WTC11 (cell line): ENCODE data around the gene SRCIN1. TPM values are rescaled to one million over a fixed set of nuclear protein-coding genes. Genes with fewer than 3 reads are reported as not detected.
"Not testable (repeated sequence)": the region's sequence is repeated elsewhere in the genome, so short reads cannot be mapped to it uniquely, and the experiment has no call there.

Source experiments
- ATAC-seq: fragments of 200-7000 bp; cut with Tn5 transposase; 2 replicates; pipeline ENCODE4 v1.10.0; 2021; ENCODE audit warnings: mild to moderate bottlenecking, moderate library complexity
- CTCF ChIA-PET: fragments of 300-600 bp; sonication (Branson Sonifier 250); formaldehyde crosslinking; loops from one replicate; lab custom pipeline; 2021; ENCODE audit warnings: antibody characterized with exemption; lab: Charles Lee
- POLR2A ChIA-PET: fragments of 350-600 bp; sonication (Branson Sonifier 250); formaldehyde crosslinking; loops from one replicate; lab custom pipeline; 2021; ENCODE audit warnings: antibody characterized with exemption; lab: Charles Lee
- DNase-seq: peaks from one replicate; pipeline ENCODE4 v3.0.0; 2021; ENCODE audit warnings: low spot score
- H3K27ac Mint-ChIP-seq: 2 replicates; pipeline ENCODE4 v1.8.0; 2021; ENCODE audit warnings: mixed read lengths
- H3K27me3 Mint-ChIP-seq: 2 replicates; pipeline ENCODE4 v1.8.0; 2021; ENCODE audit warnings: low read depth, mild to moderate bottlenecking, moderate library complexity, mixed read lengths
- H3K36me3 Mint-ChIP-seq: 2 replicates; pipeline ENCODE4 v1.8.0; 2021; ENCODE audit warnings: mixed read lengths
- H3K4me1 Mint-ChIP-seq: 2 replicates; pipeline ENCODE4 v1.8.0; 2022; ENCODE audit warnings: mixed read lengths
- H3K4me3 Mint-ChIP-seq: 2 replicates; pipeline ENCODE4 v1.8.0; 2021; ENCODE audit warnings: mild to moderate bottlenecking, moderate library complexity, mixed read lengths
- H3K9me3 Mint-ChIP-seq: 2 replicates; pipeline ENCODE4 v1.8.0; 2021; ENCODE audit warnings: mixed read lengths
- GABPB1 ChIP-seq: sonication (generic); formaldehyde crosslinking; IDR thresholded peaks from 2 replicates; pipeline ENCODE4 v1.8.1; 2023; ENCODE audit warnings: mild to moderate bottlenecking, missing genetic modification reagents
- GRHL2 ChIP-seq: fragments of 250-450 bp; sonication (Bioruptor Pico); IDR thresholded peaks from 2 replicates; pipeline ENCODE4 v1.8.0; 2022; ENCODE audit warnings: mild to moderate bottlenecking, moderate library complexity; ENCODE audit not compliant: insufficient replicate concordance, severe bottlenecking
- GTF2I ChIP-seq: fragments of 250-450 bp; sonication (Bioruptor Pico); conservative IDR thresholded peaks from 2 replicates; pipeline ENCODE4 v1.4.0; 2021; ENCODE audit warnings: mild to moderate bottlenecking
- MYBL2 ChIP-seq: sonication (generic); formaldehyde crosslinking; IDR thresholded peaks from 2 replicates; pipeline ENCODE4 v1.8.1; 2023; ENCODE audit warnings: mild to moderate bottlenecking, moderate library complexity, missing genetic modification reagents
- NFYB ChIP-seq: sonication (generic); formaldehyde crosslinking; conservative IDR thresholded peaks from 2 replicates; pipeline ENCODE4 v1.8.0; 2022; ENCODE audit warnings: low read depth, missing genetic modification reagents
- NR3C1 ChIP-seq: sonication (generic); formaldehyde crosslinking; conservative IDR thresholded peaks from 2 replicates; pipeline ENCODE4 v1.8.1; 2023; ENCODE audit warnings: low read depth, mild to moderate bottlenecking, missing genetic modification reagents
- RELA ChIP-seq: sonication (generic); formaldehyde crosslinking; IDR thresholded peaks from 2 replicates; pipeline ENCODE4 v1.8.1; 2022; ENCODE audit warnings: missing genetic modification reagents, mild to moderate bottlenecking, borderline replicate concordance
- RORB ChIP-seq: fragments of 250-450 bp; sonication (Bioruptor Pico); IDR thresholded peaks from 2 replicates; pipeline ENCODE4 v1.9.0; 2021; ENCODE audit warnings: mild to moderate bottlenecking
- USF1 ChIP-seq: sonication (generic); formaldehyde crosslinking; IDR thresholded peaks from 2 replicates; pipeline ENCODE4 v1.8.0; 2022; ENCODE audit warnings: mild to moderate bottlenecking, missing genetic modification reagents
- ZBTB21 ChIP-seq: sonication (generic); formaldehyde crosslinking; IDR thresholded peaks from 2 replicates; pipeline ENCODE4 v1.8.1; 2023; ENCODE audit warnings: mild to moderate bottlenecking, missing genetic modification reagents, borderline replicate concordance
- ZNF121 ChIP-seq: sonication (generic); formaldehyde crosslinking; IDR thresholded peaks from 2 replicates; pipeline ENCODE4 v1.8.0; 2023; ENCODE audit warnings: missing genetic modification reagents
- ZNF219 ChIP-seq: sonication (generic); formaldehyde crosslinking; IDR thresholded peaks from 2 replicates; pipeline ENCODE4 v1.8.0; 2023; ENCODE audit warnings: missing genetic modification reagents, mild to moderate bottlenecking, borderline replicate concordance
- ZNF232 ChIP-seq: sonication (generic); formaldehyde crosslinking; IDR thresholded peaks from 2 replicates; pipeline ENCODE4 v1.8.0; 2022; ENCODE audit warnings: mild to moderate bottlenecking, missing genetic modification reagents
- ZNF423 ChIP-seq: fragments of 250-450 bp; sonication (Bioruptor Pico); IDR thresholded peaks from 2 replicates; pipeline ENCODE4 v2.1.2; 2022; ENCODE audit warnings: mild to moderate bottlenecking, moderate library complexity
- total RNA-seq: library from RNA; stranded (reverse); gene quantifications from 3 replicates; pipeline ENCODE4 v1.2.3, GENCODE V29; 2021
- TF ChIP-seq, protein P1 (sequence below): fragments of 250-450 bp; sonication (Bioruptor Pico); IDR thresholded peaks from 2 replicates; pipeline ENCODE4 v1.9.0; 2021; ENCODE audit warnings: moderate library complexity, mild to moderate bottlenecking, inconsistent platforms, borderline replicate concordance
- TF ChIP-seq, protein P2 (sequence below): sonication (generic); formaldehyde crosslinking; IDR thresholded peaks from 2 replicates; pipeline ENCODE4 v1.8.1; 2023; ENCODE audit warnings: mild to moderate bottlenecking, missing genetic modification reagents, moderate library complexity

SRCIN1 gene
- total RNA-seq, 1 experiment from 2014 or later, result 17.3 TPM

DNA sequence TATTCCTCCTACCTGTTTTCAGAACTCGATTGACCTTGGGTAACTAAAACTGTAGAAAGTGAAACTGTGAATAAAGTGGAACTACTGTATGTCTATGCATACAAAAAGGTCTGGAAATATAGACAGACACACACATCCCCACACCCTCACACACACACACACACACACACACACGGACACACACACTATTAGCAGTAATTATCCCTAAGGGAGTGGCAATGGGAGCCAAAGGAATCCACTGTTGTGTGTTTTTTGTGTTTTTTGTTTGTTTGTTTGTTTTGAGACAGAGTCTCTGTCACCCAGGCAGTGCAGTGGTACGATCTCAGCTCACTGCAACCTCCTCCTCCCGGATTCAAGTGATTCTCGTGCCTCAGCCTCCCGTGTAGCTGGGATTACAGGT, 26.6 kb upstream of the SRCIN1 start:
- DNase-seq (no peak), ATAC-seq (no peak)
- ChIA-PET CTCF (no interaction called here), POLR2A (no interaction called here)
- Mint-ChIP-seq H3K4me1 (peaks cover 16% of the 10 kb centered on the region), H3K27ac (no peak overlapping the region), H3K27me3 (peaks cover 4% of the 10 kb centered on the region; the same call in 1 of the 2 replicates), H3K4me3 (no peak overlapping the region), H3K36me3 (peaks cover 6% of the 10 kb centered on the region), H3K9me3 (peaks cover 5% of the 10 kb centered on the region)
- TF ChIP-seq RELA (CRISPR knock-in tag) (no peak), ZNF423 (CRISPR knock-in tag) (no peak), ZNF232 (CRISPR knock-in tag) (no peak), GABPB1 (CRISPR knock-in tag) (peak; percentile 13; the same call in 1 of the 2 replicates), RORB (CRISPR knock-in tag) (no peak), NR3C1 (CRISPR knock-in tag) (no peak), ZNF219 (CRISPR knock-in tag) (no peak)

- ChIA-PET CTCF (interaction anchor here (1.1 kb wide), 1 partner anchor 70 kb away, joined by 3 read pairs; no protein-coding TSS in a partner anchor), POLR2A (no interaction called here)
- Mint-ChIP-seq H3K27ac (peak overlapping the region; percentile 37), H3K36me3 (peaks cover 6% of the 10 kb centered on the region), H3K4me1 (peaks cover 8% of the 10 kb centered on the region), H3K9me3 (peaks cover 5% of the 10 kb centered on the region), H3K4me3 (no peak overlapping the region), H3K27me3 (no peaks in the 10 kb centered on the region; the same call in 1 of the 2 replicates)
- TF ChIP-seq MYBL2 (no peak), GRHL2 (CRISPR knock-in tag) (no peak), NFYB (CRISPR knock-in tag) (peak; percentile 52), USF1 (CRISPR knock-in tag) (peak; percentile 76; the same call in 1 of the 2 replicates)
- TF ChIP-seq, protein P1, sequence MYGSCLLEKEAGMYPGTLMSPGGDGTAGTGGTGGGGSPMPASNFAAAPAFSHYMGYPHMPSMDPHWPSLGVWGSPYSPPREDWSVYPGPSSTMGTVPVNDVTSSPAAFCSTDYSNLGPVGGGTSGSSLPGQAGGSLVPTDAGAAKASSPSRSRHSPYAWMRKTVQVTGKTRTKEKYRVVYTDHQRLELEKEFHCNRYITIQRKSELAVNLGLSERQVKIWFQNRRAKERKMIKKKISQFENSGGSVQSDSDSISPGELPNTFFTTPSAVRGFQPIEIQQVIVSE (CRISPR knock-in tag), result no peak
- TF ChIP-seq, protein P2, sequence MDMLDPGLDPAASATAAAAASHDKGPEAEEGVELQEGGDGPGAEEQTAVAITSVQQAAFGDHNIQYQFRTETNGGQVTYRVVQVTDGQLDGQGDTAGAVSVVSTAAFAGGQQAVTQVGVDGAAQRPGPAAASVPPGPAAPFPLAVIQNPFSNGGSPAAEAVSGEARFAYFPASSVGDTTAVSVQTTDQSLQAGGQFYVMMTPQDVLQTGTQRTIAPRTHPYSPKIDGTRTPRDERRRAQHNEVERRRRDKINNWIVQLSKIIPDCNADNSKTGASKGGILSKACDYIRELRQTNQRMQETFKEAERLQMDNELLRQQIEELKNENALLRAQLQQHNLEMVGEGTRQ (CRISPR knock-in tag), result peak; percentile 84
- peak; percentile 38 for DNase-seq
- ATAC-seq, result peak; percentile 79
Observed at GRCh38 chr17:38628441-38628840, 22.7 kb upstream of the SRCIN1 start.

GRCh38 chr17:38627957-38628356, 22.2 kb upstream of the SRCIN1 start:
- ChIA-PET POLR2A (no interaction called here), CTCF (interaction anchor here (1.1 kb wide), 1 partner anchor 70 kb away, joined by 3 read pairs; no protein-coding TSS in a partner anchor)
- DNase-seq, result no peak
- H3K36me3 Mint-ChIP-seq, result peaks cover 6% of the 10 kb centered on the region
- peaks cover 5% of the 10 kb centered on the region for H3K9me3 Mint-ChIP-seq
- no peaks in the 10 kb centered on the region; the same call in 1 of the 2 replicates for H3K27me3 Mint-ChIP-seq
- 0 out of 2 replicates have a peak, but pooled peaks have one; percentile 13 for TF ChIP-seq GTF2I (CRISPR knock-in tag)
- TF ChIP-seq ZBTB21 (CRISPR knock-in tag), result no peak
- peak; percentile 87; the same call in 1 of the 2 replicates for TF ChIP-seq ZNF121
- TF ChIP-seq, all 79 proteins: peak for 2
- Mint-ChIP-seq H3K27ac (no peak overlapping the region), H3K4me3 (no peak overlapping the region), H3K4me1 (peaks cover 8% of the 10 kb centered on the region)
- ATAC-seq, result no peak

GRCh38 chr17:38626606-38627226, 21.0 kb upstream of the SRCIN1 start:
- not testable (repeated sequence) for H3K27me3 Mint-ChIP-seq, H3K4me1 Mint-ChIP-seq

More at GRCh38 chr17:38626606-38627226, 21.0 kb upstream of the SRCIN1 start:
- CTCF ChIA-PET, POLR2A ChIA-PET, H3K4me3 Mint-ChIP-seq, H3K9me3 Mint-ChIP-seq, H3K36me3 Mint-ChIP-seq, H3K27ac Mint-ChIP-seq, ATAC-seq: not testable (repeated sequence)
- peak; percentile 1 for DNase-seq
